ENCODE results near the gene ATP8A2. TPM values are rescaled to one million over a fixed set of nuclear protein-coding genes. Genes with fewer than 3 reads are reported as not detected.

Gene ATP8A2
- total and polyA plus RNA-seq, 2 of the 4 experiments (the other 2 are of a cell fraction), result 0.02 to 0.18 TPM

DNA sequence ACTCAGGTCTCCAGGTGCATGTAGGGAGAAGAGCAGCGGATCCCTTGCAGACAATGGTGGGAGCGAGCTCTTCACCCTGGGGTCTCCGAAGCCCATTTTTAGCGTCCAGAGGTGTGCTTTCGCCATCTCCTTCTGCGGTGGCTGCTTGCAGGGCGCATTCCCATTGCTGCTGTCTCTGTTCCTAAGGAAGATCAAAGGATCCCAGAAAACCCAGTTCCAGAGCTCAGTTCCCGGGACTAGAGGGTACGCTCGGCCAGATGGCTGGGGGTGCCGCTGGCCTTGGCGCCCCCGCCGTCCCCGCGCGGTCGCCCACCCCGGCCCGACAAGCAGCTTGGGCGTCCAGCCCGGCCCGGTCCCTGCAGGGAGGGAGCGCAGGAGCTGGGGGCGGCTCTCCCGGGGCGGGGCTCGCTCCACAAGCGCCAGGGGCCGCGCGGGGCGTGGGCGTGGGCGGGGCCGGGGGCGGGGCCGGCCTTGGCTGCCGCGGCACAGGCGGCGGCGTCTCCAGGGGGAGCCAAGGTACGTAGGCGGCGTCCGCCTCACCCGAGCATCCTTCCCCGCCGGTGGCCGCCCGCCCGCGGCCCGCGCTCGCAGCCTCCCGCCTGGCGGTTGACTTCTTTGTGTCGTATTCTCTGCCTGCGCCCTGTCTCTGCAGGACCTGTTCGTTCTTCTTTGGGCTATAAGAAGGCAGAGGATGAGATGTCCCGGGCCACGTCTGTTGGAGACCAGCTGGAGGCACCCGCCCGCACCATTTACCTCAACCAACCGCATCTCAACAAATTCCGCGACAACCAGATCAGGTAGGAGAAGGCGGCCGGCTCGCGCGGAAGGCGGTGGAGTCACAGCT is 96.8 kb downstream of the ATP8A2 start:
- in situ Hi-C loops (cut with MboI; ENCODE audit: low sequenced_read_pairs), result no loop called here
- H2BK20ac ChIP-seq (ENCODE audit: low read depth, low read length), result no peak overlapping the region
- no peak overlapping the region for H4K5ac ChIP-seq (ENCODE audit: low read depth, low read length)
- no peaks in the 10 kb centered on the region for H4K20me1 ChIP-seq (ENCODE audit: insufficient read depth, low read length)
- H4K91ac ChIP-seq (ENCODE audit: insufficient read depth, low read depth, low read length), result no peak overlapping the region
- TF ChIP-seq SMC3 (IDR thresholded peaks at IDR 0.05; ENCODE audit: low read depth, low read length), result no peak
- TF ChIP-seq CEBPB (IDR thresholded peaks at IDR 0.05; ENCODE audit: low read depth, low read length), result no peak
- TF ChIP-seq BHLHE40 (IDR thresholded peaks at IDR 0.05; ENCODE audit: low read depth, low read length), result no peak
- TF ChIP-seq POLR2A (IDR thresholded peaks at IDR 0.05; ENCODE audit: low read depth, low read length), result no peak
- TF ChIP-seq MAZ (IDR thresholded peaks at IDR 0.05; ENCODE audit: borderline replicate concordance, low read depth, low read length), result no peak
- ATAC-seq (ENCODE audit: low read depth) (peak; percentile 70), DNase-seq (no peak)
- no peaks in the 10 kb centered on the region for H3K4me1 ChIP-seq (ENCODE audit: control insufficient read depth, insufficient read depth, low read length)
- H2AK5ac ChIP-seq (ENCODE audit: low read depth, low read length), result no peak overlapping the region
- peaks cover 8% of the 10 kb centered on the region for H3K27me3 ChIP-seq (ENCODE audit: control insufficient read depth, insufficient read depth, low read length)
- H3K4ac ChIP-seq (ENCODE audit: low read depth, low read length), result no peak overlapping the region
- no peaks in the 10 kb centered on the region for H3K9me3 ChIP-seq (ENCODE audit: control insufficient read depth, insufficient read depth, low read length)
- no peak overlapping the region for H3K9ac ChIP-seq (ENCODE audit: low read depth, low read length)
- H2AK9ac ChIP-seq (replicated peaks; ENCODE audit: low read depth, low read length, poor library complexity), result no peak overlapping the region
- CTCF ChIA-PET, result no interaction called here
- H3K56ac ChIP-seq (ENCODE audit: extremely low read depth, insufficient read depth, low read length), result no peak overlapping the region
- H3K36me3 ChIP-seq (ENCODE audit: control insufficient read depth, insufficient read depth, low read length), result no peaks in the 10 kb centered on the region
- no peak overlapping the region for H2BK15ac ChIP-seq (ENCODE audit: low read depth, low read length)
- no peak overlapping the region for H3K23ac ChIP-seq (ENCODE audit: low read depth, low read length)
- no peak overlapping the region for H3K27ac ChIP-seq (ENCODE audit: insufficient read depth, low read length)
- POLR2A ChIA-PET (ENCODE audit: unreplicated experiment), result no interaction called here
- dilution Hi-C loops (cut with HindIII; ENCODE audit: low sequenced_read_pairs, unreplicated experiment), result no loop called here
- H2BK5ac ChIP-seq (ENCODE audit: low read depth, low read length, poor library complexity, severe bottlenecking), result no peak overlapping the region
- H3K14ac ChIP-seq (replicated peaks; ENCODE audit: low read depth, low read length), result no peak overlapping the region
- no peaks in the 10 kb centered on the region for H3K9me1 ChIP-seq (ENCODE audit: insufficient read depth, low read length)
- no peaks in the 10 kb centered on the region for H3K79me1 ChIP-seq (ENCODE audit: low read depth in 1 of 2, low read length in 2 of 2)
- no TSS peak for BruUV-seq (replicated peaks)
- H2AFZ ChIP-seq (replicated peaks; ENCODE audit: low read length, poor library complexity), result peak overlapping the region; percentile 78
- H3K18ac ChIP-seq (ENCODE audit: low read depth, low read length), result no peak overlapping the region
- 3% methylated on average over 11 of the region's 75 CpGs; no CpG with 5 or more reads in 1 of the 2 experiments for WGBS, 2 experiments (ENCODE audit: extremely low coverage in 2 of 2, insufficient read length in 1 of 2)
- H2BK120ac ChIP-seq (ENCODE audit: low read depth, low read length), result no peak overlapping the region
- intact Hi-C loops (cut with micrococcal nuclease), result no loop called here
- H3K4me2 ChIP-seq (ENCODE audit: low read depth, low read length), result no peak overlapping the region
- no peak overlapping the region for H4K8ac ChIP-seq (ENCODE audit: low read depth in 2 of 2, low read length in 2 of 2)
- H3K4me3 ChIP-seq (ENCODE audit: insufficient read depth, low read depth, low read length), result no peak overlapping the region
